Measurements from ENCODE around the gene SCEL.
"Not testable (repeated sequence)": the region's sequence is repeated elsewhere in the genome, so short reads cannot be mapped to it uniquely, and the experiment has no call there.

Gene SCEL

GRCh38 chr13:77571956-77572355, 36.5 kb downstream of the SCEL start:
- no peak for DNase-seq

GRCh38 chr13:77574096-77574495, 38.6 kb downstream of the SCEL start:
- DNase-seq, result no peak

GRCh38 chr13:77579959-77580358, 44.5 kb downstream of the SCEL start:
- no peak for DNase-seq

- no peak for DNase-seq
These were observed 45.2 kb downstream of the SCEL start for GRCh38 chr13:77580748-77581147.

GRCh38 chr13:77583581-77583980, 48.1 kb downstream of the SCEL start:
- no peak for DNase-seq

- DNase-seq, result peak; percentile 85
These were observed 48.6 kb downstream of the SCEL start for GRCh38 chr13:77584106-77584505.

- no peak for DNase-seq
These were observed 59.8 kb downstream of the SCEL start for GRCh38 chr13:77595166-77595810.

- no peak for DNase-seq
These were observed 61.3 kb downstream of the SCEL start for GRCh38 chr13:77596777-77597176.

GRCh38 chr13:77599351-77599750, 63.8 kb downstream of the SCEL start:
- DNase-seq, result peak; percentile 7

- DNase-seq, result no peak
These were observed 65.2 kb downstream of the SCEL start for GRCh38 chr13:77600701-77601100.

- no peak for DNase-seq
These were observed 75.6 kb downstream of the SCEL start for GRCh38 chr13:77611068-77611467.

- no peak for DNase-seq
These were observed 80.5 kb downstream of the SCEL start for GRCh38 chr13:77616027-77616426.

- no peak for DNase-seq
These were observed 84.1 kb downstream of the SCEL start for GRCh38 chr13:77619655-77620054.

GRCh38 chr13:77620138-77620537, 84.6 kb downstream of the SCEL start:
- DNase-seq, result no peak

GRCh38 chr13:77623806-77624205, 88.3 kb downstream of the SCEL start:
- no peak for DNase-seq

- no peak for DNase-seq
These were observed 92.7 kb downstream of the SCEL start for GRCh38 chr13:77628170-77628569.

- DNase-seq, result peak; percentile 74
These were observed 102.1 kb downstream of the SCEL start for GRCh38 chr13:77637588-77637987.

- DNase-seq, result no peak
These were observed 114.9 kb downstream of the SCEL start for GRCh38 chr13:77650409-77650808.

GRCh38 chr13:77653301-77653700, 117.8 kb downstream of the SCEL start:
- DNase-seq, result no peak

GRCh38 chr13:77660016-77660415, 124.5 kb downstream of the SCEL start:
- not testable (repeated sequence) for DNase-seq

GRCh38 chr13:77660841-77661250, 125.3 kb downstream of the SCEL start:
- DNase-seq, result no peak

GRCh38 chr13:77662301-77662700, 126.8 kb downstream of the SCEL start:
- DNase-seq, result not testable (repeated sequence)

- not testable (repeated sequence) for DNase-seq
These were observed 127.3 kb downstream of the SCEL start for GRCh38 chr13:77662831-77663230.

- no peak for DNase-seq
These were observed 139.3 kb downstream of the SCEL start for GRCh38 chr13:77674852-77675251.

- no peak for DNase-seq
These were observed 143.3 kb downstream of the SCEL start for GRCh38 chr13:77678691-77679235.
